ENCODE measurements around the gene ADAMTSL5. TPM values are rescaled to one million over a fixed set of nuclear protein-coding genes. Genes with fewer than 3 reads are reported as not detected.

Gene ADAMTSL5
- total RNA-seq, 1 experiment from 2014 or later, result 1.6 TPM

DNA sequence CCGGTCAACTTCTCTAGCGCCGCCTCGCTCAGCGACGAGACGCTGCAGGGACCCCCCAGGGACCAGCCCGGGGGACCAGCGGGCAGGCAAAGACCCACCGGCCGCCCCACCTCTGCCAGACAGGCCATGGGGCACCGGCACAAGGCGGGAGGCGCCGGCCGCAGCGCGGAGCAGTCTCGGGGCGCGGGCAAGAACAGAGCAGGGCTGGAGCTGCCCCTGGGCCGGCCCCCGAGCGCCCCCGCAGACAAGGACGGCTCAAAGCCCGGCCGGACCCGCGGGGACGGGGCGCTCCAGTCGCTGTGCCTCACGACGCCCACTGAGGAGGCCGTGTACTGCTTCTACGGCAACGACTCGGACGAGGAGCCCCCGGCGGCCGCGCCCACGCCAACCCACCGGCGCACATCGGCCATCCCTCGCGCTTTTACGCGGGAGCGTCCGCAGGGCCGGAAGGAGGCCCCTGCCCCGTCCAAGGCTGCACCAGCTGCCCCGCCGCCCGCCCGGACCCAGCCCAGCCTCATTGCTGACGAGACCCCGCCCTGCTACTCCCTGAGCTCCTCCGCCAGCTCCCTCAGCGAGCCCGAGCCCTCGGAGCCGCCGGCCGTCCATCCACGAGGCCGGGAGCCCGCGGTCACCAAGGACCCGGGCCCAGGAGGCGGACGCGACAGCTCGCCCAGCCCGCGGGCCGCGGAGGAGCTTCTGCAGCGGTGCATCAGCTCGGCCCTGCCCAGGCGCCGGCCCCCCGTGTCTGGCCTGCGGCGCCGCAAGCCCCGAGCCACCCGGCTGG, 45.1 kb downstream of the ADAMTSL5 start:
- DNase-seq (ENCODE audit: low read depth), result no peak

- DNase-seq (ENCODE audit: low read depth), result no peak
Measured at GRCh38 chr19:1467215-1467489, 45.7 kb downstream of the ADAMTSL5 start.

- no peak for DNase-seq (ENCODE audit: low read depth)
Measured at GRCh38 chr19:1466461-1467214, 46.2 kb downstream of the ADAMTSL5 start.

GRCh38 chr19:1466018-1466460, 46.8 kb downstream of the ADAMTSL5 start:
- DNase-seq (ENCODE audit: low read depth), result no peak

DNA sequence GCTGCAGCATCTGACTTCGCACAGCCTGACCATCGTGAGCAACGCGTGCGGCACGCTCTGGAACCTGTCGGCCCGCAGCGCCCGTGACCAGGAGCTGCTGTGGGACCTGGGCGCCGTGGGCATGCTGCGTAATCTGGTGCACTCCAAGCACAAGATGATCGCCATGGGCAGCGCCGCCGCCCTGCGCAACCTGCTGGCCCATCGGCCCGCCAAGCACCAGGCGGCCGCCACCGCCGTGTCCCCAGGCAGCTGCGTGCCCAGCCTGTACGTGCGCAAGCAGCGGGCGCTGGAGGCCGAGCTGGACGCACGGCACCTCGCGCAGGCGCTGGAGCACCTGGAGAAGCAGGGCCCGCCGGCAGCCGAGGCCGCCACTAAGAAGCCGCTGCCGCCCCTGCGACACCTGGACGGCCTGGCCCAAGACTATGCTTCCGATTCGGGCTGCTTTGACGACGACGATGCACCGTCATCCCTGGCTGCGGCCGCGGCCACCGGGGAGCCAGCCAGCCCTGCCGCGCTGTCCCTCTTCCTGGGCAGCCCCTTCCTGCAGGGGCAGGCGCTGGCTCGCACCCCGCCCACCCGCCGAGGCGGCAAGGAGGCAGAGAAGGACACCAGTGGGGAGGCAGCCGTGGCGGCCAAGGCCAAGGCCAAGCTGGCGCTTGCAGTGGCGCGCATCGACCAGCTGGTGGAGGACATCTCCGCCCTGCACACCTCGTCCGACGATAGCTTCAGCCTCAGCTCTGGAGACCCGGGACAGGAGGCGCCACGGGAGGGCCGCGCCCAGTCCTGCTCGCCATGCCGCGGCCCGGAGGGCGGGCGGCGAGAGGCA, 47.4 kb downstream of the ADAMTSL5 start:
- DNase-seq (ENCODE audit: low read depth), result no peak

- DNase-seq (ENCODE audit: low read depth), result no peak
Measured at GRCh38 chr19:1461862-1462261, 51.0 kb downstream of the ADAMTSL5 start.

GRCh38 chr19:1460033-1460995, 52.5 kb downstream of the ADAMTSL5 start:
- DNase-seq (ENCODE audit: low read depth), result no peak

DNA sequence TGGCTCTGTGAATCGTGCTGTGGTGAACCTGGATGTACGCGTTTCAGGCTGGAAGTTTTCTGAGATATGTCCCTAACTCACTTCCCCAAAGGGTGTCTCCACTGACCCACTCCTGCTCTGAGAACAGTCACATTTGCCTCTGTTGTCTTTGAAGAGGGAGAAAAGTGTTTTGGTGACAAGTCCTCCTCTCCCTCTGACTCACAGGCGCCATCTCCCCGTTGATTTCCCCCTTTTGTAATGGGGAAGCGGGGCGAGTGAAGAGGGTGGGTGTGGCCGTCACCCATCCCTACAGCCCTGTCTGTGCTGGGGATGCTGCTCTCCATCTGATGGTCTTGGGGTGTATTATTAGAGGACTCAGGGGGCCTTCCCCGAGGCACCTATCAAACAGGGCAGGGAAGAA, 53.3 kb downstream of the ADAMTSL5 start:
- no peak for DNase-seq (ENCODE audit: low read depth)

DNA sequence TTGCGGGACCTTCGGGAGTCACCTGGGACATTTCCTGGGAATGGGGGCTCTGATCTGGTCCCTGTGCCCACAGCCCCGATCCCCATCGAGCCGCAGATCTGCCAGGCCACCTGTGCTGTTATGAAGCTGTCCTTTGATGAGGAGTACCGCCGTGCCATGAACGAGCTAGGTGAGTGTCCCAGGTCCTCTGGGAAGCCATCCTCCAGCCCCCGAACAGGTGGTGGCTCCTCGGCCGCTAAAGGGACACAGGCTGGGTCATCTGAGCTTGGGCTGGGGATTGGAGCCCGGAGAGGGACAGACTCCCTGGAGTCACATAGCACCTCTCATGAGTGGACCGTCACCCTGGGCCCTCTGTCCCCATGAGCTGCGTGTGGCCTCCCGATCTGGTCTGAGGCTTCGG, 54.9 kb downstream of the ADAMTSL5 start:
- no peak for DNase-seq (ENCODE audit: low read depth)

- no peak for DNase-seq (ENCODE audit: low read depth)
Measured at GRCh38 chr19:1457031-1457739, 55.6 kb downstream of the ADAMTSL5 start.

DNA sequence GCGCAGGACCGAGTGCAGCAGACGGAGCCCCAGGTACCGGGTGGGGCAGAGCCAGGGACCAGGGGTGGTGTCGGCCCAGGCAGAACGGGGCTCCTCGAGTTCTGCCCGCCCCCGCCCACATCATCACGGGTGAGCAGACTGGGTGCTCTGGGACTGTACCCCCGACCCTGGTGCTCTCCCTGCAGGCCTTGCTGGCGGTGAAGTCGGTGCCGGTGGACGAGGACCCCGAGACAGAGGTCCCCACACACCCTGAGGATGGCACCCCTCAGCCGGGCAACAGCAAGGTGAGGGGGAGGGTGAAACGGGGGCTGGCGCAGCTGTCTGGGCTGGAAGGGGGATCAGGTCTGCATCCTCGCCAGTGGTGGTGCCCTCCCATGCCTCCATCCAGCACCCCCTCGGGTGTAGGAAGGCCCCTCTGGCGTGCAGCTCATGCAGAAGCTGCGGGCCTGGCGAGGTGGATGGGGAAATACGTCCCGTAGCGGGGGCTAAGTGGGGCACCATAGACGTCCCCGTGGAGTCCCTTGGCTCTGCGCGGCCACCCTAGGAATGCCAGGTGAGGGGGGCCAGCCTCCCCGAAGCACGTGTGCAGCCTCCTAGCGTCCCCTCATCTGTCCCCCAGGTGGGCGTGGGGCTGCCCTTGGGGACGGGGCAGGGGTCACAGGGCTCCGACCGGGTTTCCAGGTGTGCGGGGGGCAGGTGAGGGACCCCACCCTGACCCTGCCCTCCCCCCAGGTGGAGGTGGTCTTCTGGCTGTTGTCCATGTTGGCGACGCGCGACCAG, 56.5 kb downstream of the ADAMTSL5 start:
- DNase-seq (ENCODE audit: low read depth), result no peak

GRCh38 chr19:1455336-1456120, 57.3 kb downstream of the ADAMTSL5 start:
- DNase-seq (ENCODE audit: low read depth), result peak; percentile 57

Other genes starting within 250 kb of the ADAMTSL5 start
- gene CIRBP, start 243.7 kb downstream of the ADAMTSL5 start, total RNA-seq (2014; rRNA removed; shearing (Covaris generic)), result 44.2 and 66.8 TPM in 2 replicates
- gene FAM174C, start 237.5 kb downstream of the ADAMTSL5 start, total RNA-seq (2014; rRNA removed; shearing (Covaris generic)), result 57.6 and 92.0 TPM in 2 replicates
- not detected in 2 replicates for gene EFNA2, start 227.1 kb downstream of the ADAMTSL5 start, total RNA-seq (2014; rRNA removed; shearing (Covaris generic))
- 99.1 and 139 TPM in 2 replicates for gene NDUFS7, start 129.1 kb downstream of the ADAMTSL5 start, total RNA-seq (2014; rRNA removed; shearing (Covaris generic))
- gene GAMT, start 111.5 kb downstream of the ADAMTSL5 start, total RNA-seq (2014; rRNA removed; shearing (Covaris generic)), result 15.3 and 24.9 TPM in 2 replicates
- gene DAZAP1, start 105.4 kb downstream of the ADAMTSL5 start, total RNA-seq (2014; rRNA removed; shearing (Covaris generic)), result 43.9 and 88.3 TPM in 2 replicates
- 1,276 and 1,680 TPM in 2 replicates for gene RPS15, start 74.6 kb downstream of the ADAMTSL5 start, total RNA-seq (2014; rRNA removed; shearing (Covaris generic))
- gene APC2, start 62.9 kb downstream of the ADAMTSL5 start, total RNA-seq (2014; rRNA removed; shearing (Covaris generic)), result not detected in 2 replicates
- gene C19orf25, start 33.8 kb downstream of the ADAMTSL5 start, total RNA-seq (2014; rRNA removed; shearing (Covaris generic)), result 25.2 and 27.1 TPM in 2 replicates
- 0.39 and 5.5 TPM in 2 replicates for gene PCSK4, start 22.7 kb downstream of the ADAMTSL5 start, total RNA-seq (2014; rRNA removed; shearing (Covaris generic))
- gene REEP6, start 21.8 kb downstream of the ADAMTSL5 start, total RNA-seq (2014; rRNA removed; shearing (Covaris generic)), result 3.3 and 4.2 TPM in 2 replicates
- not detected in 2 replicates for gene PLK5, start 11.1 kb upstream of the ADAMTSL5 start, total RNA-seq (2014; rRNA removed; shearing (Covaris generic))
- gene MEX3D, start 55.3 kb upstream of the ADAMTSL5 start, total RNA-seq (2014; rRNA removed; shearing (Covaris generic)), result 8.4 and 18.9 TPM in 2 replicates
- gene MBD3, start 79.8 kb upstream of the ADAMTSL5 start, total RNA-seq (2014; rRNA removed; shearing (Covaris generic)), result 55.2 and 63.2 TPM in 2 replicates
- 124 and 144 TPM in 2 replicates for gene UQCR11, start 92.4 kb upstream of the ADAMTSL5 start, total RNA-seq (2014; rRNA removed; shearing (Covaris generic))
- gene TCF3, start 139.6 kb upstream of the ADAMTSL5 start, total RNA-seq (2014; rRNA removed; shearing (Covaris generic)), result 60.9 and 62.7 TPM in 2 replicates
- gene ONECUT3, start 240.5 kb upstream of the ADAMTSL5 start, total RNA-seq (2014; rRNA removed; shearing (Covaris generic)), result not detected in 2 replicates

Data from RPMI7951 (cell line).